MM.1S (cell line): ENCODE data around the gene LGSN.

Experiments used
- DNase-seq: peaks from one replicate; pipeline ENCODE4 v3.0.0-alpha.2; 2015
- H2AFZ ChIP-seq: fragments of 300-600 bp; sonication (generic); 2 replicates; pipeline ENCODE4 v1.6.0; 2016; ENCODE audit warnings: antibody characterized with exemption, low read length
- H3F3A ChIP-seq: fragments of 300-600 bp; sonication (generic); 2 replicates; pipeline ENCODE4 v1.6.1; 2016; ENCODE audit warnings: mild to moderate bottlenecking, antibody characterized with exemption, low read length, moderate library complexity, mixed read lengths; ENCODE audit not compliant: insufficient read depth
- H3K27ac ChIP-seq: fragments of 300-600 bp; sonication (generic); 2 replicates; pipeline ENCODE4 v1.5.1; 2016; ENCODE audit warnings: mild to moderate bottlenecking, low read length
- H3K27me3 ChIP-seq: fragments of 300-600 bp; sonication (generic); replicated peaks from 2 replicates; pipeline ENCODE4 v1.6.0; 2016; ENCODE audit warnings: low read length; ENCODE audit not compliant: insufficient read depth
- H3K36me3 ChIP-seq: fragments of 300-600 bp; sonication (generic); replicated peaks from 2 replicates; pipeline ENCODE4 v1.6.1; 2016; ENCODE audit warnings: mild to moderate bottlenecking, low read length, mixed read lengths; ENCODE audit not compliant: insufficient read depth
- H3K4me1 ChIP-seq: fragments of 300-600 bp; sonication (generic); 2 replicates; pipeline ENCODE4 v1.6.1; 2016; ENCODE audit warnings: low read length, mixed read lengths
- H3K4me2 ChIP-seq: fragments of 300-600 bp; sonication (generic); 2 replicates; pipeline ENCODE4 v1.6.0; 2016; ENCODE audit warnings: low read depth, low read length
- H3K4me3 ChIP-seq: fragments of 300-600 bp; sonication (generic); 2 replicates; pipeline ENCODE4 v1.5.1; 2016; ENCODE audit warnings: low read length, mixed read lengths
- H3K79me2 ChIP-seq: fragments of 300-600 bp; sonication (generic); 2 replicates; pipeline ENCODE4 v1.6.1; 2016; ENCODE audit warnings: mixed run types, low read length, mixed read lengths
- H3K9ac ChIP-seq: fragments of 300-600 bp; sonication (generic); 2 replicates; pipeline ENCODE4 v1.6.1; 2016; ENCODE audit warnings: low read length, mixed read lengths
- H3K9me2 ChIP-seq: fragments of 300-600 bp; sonication (generic); replicated peaks from 2 replicates; pipeline ENCODE4 v1.6.1; 2016; ENCODE audit warnings: mild to moderate bottlenecking, low read length, mixed read lengths; ENCODE audit not compliant: insufficient read depth
- H3K9me3 ChIP-seq: fragments of 300-600 bp; sonication (generic); replicated peaks from 2 replicates; pipeline ENCODE4 v1.6.1; 2016; ENCODE audit warnings: mild to moderate bottlenecking, low read length, mixed read lengths; ENCODE audit not compliant: insufficient read depth
- H4K20me1 ChIP-seq: fragments of 300-600 bp; sonication (generic); 2 replicates; pipeline ENCODE4 v1.6.1; 2016; ENCODE audit warnings: mild to moderate bottlenecking, low read length, moderate library complexity, mixed read lengths; ENCODE audit not compliant: insufficient read depth
- CTCF ChIP-seq: fragments of 300-600 bp; sonication (generic); IDR thresholded peaks from 2 replicates; pipeline ENCODE4 v1.5.1; 2016; ENCODE audit warnings: antibody characterized with exemption, low read length, mixed read lengths
- EZH2 ChIP-seq: fragments of 300-600 bp; sonication (generic); optimal IDR thresholded peaks from 2 replicates; pipeline ENCODE3; 2017; ENCODE audit warnings: low read depth, mild to moderate bottlenecking, antibody characterized with exemption, low read length, mixed read lengths
- EZH2phosphoT487 ChIP-seq: fragments of 300-600 bp; sonication (generic); IDR thresholded peaks from 2 replicates; pipeline ENCODE4 v1.6.1; 2018; ENCODE audit warnings: antibody characterized with exemption, low read length

Gene LGSN

DNA sequence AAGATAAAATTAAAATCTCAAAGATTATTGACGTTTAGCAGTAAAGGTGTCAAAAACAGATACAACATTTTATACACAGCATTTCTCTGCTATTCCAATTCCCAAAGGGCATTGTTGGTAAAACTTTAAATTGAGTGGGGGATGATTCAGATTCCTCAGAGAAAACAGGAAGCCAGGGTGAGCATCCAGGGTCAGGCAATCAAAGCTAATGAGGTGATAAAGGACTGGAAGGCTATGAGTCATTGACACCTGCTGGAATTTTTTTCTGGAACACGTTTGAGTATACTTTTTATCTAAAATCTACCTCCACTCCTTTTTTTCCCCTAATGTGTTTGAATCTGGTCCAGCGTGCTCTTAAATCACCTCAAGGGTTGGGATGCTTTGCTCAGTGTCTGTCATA, 56.3 kb downstream of the LGSN start:
- no peak for DNase-seq
- TF ChIP-seq CTCF (no peak), EZH2phosphoT487 (no peak), EZH2 (no peak)

DNA sequence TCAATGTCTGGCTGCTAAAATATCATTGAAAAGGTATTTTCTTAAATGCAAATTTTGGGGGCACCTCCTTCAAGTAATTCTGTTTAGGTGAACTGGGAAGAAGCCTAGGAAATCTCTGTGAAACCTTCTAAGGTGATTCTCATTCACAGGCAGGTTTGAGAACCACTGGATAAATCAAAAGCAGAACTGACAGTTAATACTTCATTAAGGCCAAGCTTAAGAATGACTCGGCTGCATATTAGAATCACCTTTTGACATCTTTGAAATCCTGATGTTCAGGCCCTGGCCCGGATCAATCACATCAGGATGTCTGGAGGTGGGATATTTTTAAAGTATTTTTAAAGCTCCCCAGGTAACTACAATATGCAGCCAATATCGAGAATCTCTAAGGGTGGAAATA, 58.0 kb downstream of the LGSN start:
- Histone ChIP-seq H3K9me3 (no peaks in the 10 kb centered on the region), H3K27ac (no peak overlapping the region), H3K36me3 (no peaks in the 10 kb centered on the region), H3K4me1 (no peaks in the 10 kb centered on the region), H3K4me2 (no peak overlapping the region), H3K9me2 (no peaks in the 10 kb centered on the region), H2AFZ (no peak overlapping the region), H3F3A (no peaks in the 10 kb centered on the region), H3K9ac (no peak overlapping the region), H3K27me3 (no peaks in the 10 kb centered on the region), H3K4me3 (no peak overlapping the region), H3K79me2 (no peaks in the 10 kb centered on the region), H4K20me1 (no peaks in the 10 kb centered on the region)
- no peak for TF ChIP-seq EZH2phosphoT487
- TF ChIP-seq EZH2 = no peak
- no peak for TF ChIP-seq CTCF
- no peak for DNase-seq

More for the DNA sequence above, 56.3 kb downstream of the LGSN start:
- Histone ChIP-seq H3K9me2 (no peaks in the 10 kb centered on the region), H3K79me2 (no peaks in the 10 kb centered on the region), H4K20me1 (no peaks in the 10 kb centered on the region), H3K27me3 (no peaks in the 10 kb centered on the region), H3K9me3 (no peaks in the 10 kb centered on the region), H3K4me3 (no peak overlapping the region), H3K4me2 (no peak overlapping the region), H3K27ac (no peak overlapping the region), H3K4me1 (0 out of 2 replicates have a peak, but pooled peaks cover 9% of the 10 kb centered on the region), H2AFZ (no peak overlapping the region), H3K36me3 (no peaks in the 10 kb centered on the region), H3F3A (peaks cover 6% of the 10 kb centered on the region), H3K9ac (no peak overlapping the region)

DNA sequence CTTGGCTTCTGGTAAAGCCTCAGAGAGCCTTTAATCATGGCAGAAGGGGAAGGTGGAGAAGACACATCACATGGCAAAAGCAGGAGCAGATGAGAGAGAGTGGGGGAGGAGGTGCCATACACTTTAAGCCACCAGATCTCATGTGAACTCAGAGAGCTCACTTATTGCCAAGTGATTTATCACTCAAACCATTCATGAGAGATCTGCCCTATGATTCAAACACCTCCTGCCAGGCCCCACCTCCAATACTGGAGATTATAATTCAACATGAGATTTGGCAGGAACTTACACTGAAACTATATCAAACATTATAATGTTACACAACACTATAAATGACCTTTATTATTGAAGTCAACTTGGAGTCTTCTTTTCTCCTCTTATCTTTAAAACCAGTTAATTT, 60.6 kb downstream of the LGSN start:
- Histone ChIP-seq H3K79me2 (no peaks in the 10 kb centered on the region), H3K4me1 (no peaks in the 10 kb centered on the region), H3K9ac (no peak overlapping the region), H4K20me1 (no peaks in the 10 kb centered on the region), H3F3A (no peaks in the 10 kb centered on the region), H3K36me3 (no peaks in the 10 kb centered on the region), H3K4me3 (no peak overlapping the region), H3K9me2 (no peaks in the 10 kb centered on the region), H3K27ac (no peak overlapping the region), H3K9me3 (no peaks in the 10 kb centered on the region), H3K4me2 (no peak overlapping the region), H3K27me3 (no peaks in the 10 kb centered on the region), H2AFZ (no peak overlapping the region)
- TF ChIP-seq CTCF = no peak
- TF ChIP-seq EZH2 = no peak
- TF ChIP-seq EZH2phosphoT487 = no peak
- DNase-seq = no peak
